ENCODE data around the gene GP5.

GP5 gene, protein sequence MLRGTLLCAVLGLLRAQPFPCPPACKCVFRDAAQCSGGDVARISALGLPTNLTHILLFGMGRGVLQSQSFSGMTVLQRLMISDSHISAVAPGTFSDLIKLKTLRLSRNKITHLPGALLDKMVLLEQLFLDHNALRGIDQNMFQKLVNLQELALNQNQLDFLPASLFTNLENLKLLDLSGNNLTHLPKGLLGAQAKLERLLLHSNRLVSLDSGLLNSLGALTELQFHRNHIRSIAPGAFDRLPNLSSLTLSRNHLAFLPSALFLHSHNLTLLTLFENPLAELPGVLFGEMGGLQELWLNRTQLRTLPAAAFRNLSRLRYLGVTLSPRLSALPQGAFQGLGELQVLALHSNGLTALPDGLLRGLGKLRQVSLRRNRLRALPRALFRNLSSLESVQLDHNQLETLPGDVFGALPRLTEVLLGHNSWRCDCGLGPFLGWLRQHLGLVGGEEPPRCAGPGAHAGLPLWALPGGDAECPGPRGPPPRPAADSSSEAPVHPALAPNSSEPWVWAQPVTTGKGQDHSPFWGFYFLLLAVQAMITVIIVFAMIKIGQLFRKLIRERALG

DNA sequence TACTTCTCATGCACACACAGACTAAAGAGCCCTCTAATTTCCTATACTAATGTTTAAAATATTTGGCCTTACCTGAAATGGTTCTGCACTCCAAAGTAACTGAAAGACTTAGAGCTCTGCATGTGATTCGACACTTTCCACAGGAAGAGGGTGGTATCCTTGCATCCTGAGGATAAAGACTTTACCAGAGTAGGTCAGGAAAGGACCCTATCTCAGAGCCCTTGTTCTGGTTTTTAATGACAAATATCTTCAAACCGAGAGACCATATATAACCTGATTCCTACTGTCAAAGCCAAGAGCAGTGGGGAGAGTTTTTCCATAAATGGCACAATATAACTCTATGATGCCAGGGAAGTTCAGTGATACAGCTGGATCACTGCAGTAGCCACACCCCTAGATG, at the start of gene GP5:
Gene GP5 (minus strand): TSS at position 101 of the 400 bp plus-strand sequence. CDS start 984 bp downstream, outside the sequence.
- no peak for DNase-seq

DNA sequence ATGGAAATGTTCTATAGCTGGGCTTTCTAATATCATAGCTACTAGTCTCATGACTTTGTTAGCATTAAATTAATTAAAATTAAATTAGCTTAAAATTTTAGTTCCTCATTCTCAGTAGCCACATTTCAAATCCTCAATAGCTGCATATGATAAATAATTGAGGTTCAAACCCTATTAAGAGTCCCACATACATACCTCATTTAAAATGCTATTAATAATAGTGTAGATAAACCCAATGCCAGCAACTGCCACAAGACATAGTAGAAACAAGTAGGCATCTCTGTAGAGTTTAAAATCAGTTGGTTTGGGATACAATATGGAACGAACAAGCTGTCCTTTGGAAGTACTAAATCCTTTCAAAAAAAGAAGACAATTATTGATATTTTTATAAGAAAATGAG, 48.6 kb upstream of the GP5 start:
- no peak for DNase-seq

DNA sequence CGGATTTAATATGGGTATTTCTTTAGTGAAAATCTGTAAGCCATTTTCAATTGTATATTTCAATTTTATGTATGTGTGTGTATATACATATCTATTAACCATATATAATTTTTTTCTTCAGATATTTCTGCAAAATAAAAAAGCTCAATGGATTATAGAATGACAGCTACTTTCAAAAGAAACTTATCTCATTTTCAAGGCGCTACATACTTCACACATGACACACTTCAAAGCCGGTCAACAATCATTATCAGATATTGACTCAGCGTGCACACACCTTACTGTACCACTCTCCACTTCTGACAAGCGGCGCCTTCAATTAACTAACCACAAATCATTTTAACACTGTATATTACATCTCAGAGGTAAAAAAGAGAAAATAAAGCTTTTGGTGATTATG, 48.1 kb upstream of the GP5 start:
- peak; percentile 40 for DNase-seq

DNA sequence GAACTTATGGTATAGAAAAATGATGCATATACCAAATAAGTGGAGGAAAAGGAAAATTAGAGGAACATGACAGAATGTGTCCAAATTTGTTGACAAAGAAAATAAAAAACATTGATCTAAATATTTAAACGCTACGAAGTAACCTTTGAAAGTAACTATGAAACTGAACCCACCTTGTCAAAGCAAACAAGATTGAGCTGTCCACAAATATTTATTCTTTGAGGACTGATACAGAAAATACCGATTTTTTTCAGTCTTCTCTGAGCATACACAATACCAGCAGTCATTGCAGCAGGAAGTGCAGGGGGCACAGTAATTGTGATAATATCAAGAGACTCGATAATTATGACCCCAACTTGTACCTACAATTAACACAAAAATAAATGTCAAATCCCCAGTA, 47.7 kb upstream of the GP5 start:
- no peak for DNase-seq

DNA sequence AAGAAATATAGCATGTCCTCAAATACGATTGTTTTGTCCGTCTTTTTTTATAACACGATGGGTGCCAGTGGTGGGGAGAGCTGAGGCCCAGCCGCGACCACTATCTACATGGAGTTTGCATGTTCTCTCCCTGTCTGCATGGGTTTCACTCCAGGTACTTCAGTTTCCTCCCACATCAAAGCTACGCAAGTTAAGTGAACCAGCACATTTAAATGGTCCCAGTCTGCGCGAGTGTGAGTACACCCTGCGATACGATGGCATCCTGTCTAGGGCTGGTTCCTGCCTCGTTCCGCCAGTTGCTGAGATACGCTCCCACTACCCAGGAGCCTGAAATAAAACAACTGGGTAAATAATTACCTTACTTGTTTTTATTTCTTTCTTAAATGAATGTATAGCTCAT, 47.1 kb upstream of the GP5 start:
- DNase-seq: peak; percentile 36

DNA sequence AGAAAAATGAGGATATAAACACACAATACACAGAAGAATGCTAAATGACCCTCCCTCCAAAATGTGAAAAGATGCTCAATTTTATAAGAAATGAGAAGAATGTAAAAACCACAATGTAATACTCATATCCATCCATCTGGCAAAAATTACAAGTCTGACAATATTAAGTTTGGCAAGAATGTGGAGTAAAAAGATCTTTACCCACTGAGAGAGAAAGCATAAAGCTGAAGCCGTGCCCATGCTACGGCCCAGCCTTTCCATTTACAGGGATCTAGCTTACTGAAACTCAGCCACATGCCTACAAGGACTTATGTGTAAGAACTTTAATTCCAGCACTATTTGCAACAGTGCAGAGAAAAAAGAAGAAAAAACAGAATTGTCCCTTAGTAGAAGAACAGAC, 44.8 kb upstream of the GP5 start:
- no peak for DNase-seq

DNA sequence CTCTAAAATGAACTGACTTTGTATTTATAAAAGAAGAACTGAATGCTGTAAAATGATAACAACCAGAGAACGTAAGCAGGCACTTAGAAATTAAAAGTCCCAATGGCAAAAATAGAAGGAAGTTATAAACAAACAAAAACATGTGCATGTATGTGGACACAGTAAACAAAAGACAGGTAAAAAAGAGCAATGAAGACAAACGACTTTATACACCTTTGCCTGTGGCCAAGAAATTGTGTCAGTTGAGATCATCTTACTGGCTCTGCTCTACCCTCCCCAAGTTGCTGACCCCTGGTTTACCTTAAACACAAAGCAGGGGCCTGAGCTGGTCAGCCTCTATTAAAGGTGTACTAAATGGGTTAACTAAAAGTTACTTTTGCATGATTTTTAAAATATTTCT, 41.7 kb upstream of the GP5 start:
- DNase-seq: no peak

DNA sequence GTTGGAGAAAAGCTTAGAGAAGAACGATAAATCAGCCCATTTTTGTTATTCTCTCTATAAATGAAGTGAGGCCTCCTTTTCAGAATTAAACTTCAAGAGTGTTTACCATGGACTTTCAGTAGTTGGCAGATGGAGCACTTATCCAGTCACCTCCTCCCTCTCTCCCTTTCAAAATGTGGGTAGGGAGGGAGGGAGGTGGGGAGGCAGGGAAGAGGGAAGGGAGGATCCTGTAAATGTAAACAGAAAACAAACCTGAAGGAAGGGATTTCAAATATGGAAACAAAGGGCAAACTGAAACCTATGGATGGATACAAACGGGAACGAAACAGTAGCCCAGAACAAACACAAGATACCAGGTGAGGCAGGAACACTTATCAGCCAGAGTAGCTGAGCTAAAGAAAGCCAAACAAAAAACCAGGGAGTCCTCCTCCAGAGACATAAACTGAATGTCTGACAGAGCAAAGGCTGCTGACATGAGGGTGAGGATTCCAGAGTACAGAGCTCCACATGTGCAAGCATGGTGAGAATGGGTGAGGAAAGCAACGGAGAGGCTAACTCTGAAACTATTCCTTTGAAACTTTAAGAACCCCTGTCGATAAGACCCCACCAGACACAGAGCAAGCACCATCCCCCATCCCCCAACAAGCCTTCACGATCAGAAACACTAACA, 41.0 kb upstream of the GP5 start:
- peak; percentile 96 for DNase-seq

DNA sequence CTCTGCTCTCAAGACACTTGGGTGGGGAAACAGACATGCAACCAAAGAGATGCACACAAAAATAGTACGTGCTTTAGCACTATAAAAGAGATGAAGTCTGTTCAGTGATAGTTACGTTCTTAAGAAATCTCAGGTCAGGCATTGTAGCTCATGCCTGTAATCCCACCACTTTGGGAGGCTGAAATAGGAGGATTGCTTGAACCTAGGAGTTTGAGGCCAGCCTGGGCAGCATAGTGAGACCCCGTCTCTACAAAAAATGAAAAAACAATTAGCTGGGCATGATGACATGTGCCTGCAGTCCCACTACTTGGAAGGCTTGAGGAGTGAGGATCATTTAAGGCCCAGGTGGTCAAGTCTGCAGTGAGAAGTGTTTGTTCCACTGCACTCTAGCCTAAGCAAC, 35.4 kb upstream of the GP5 start:
- DNase-seq: no peak

DNA sequence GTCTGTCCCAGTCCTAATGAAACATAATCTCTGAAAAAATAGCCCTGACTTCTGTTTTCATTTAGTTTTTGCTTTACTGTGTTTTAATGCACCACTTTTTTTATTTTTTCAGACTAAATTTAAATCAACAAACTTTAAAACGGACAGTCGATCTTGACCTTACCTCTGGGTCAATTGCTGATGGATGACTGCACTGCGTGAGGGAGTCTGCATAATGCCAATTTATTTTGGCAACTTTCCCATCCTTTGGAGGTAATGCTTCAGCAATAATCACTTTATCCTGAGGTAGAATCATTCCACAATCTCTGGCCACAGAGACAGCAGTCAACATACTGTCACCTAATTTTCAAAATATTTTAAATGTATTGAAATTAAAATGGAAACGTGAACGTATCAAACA, 32.5 kb upstream of the GP5 start:
- DNase-seq: peak; percentile 37

DNA sequence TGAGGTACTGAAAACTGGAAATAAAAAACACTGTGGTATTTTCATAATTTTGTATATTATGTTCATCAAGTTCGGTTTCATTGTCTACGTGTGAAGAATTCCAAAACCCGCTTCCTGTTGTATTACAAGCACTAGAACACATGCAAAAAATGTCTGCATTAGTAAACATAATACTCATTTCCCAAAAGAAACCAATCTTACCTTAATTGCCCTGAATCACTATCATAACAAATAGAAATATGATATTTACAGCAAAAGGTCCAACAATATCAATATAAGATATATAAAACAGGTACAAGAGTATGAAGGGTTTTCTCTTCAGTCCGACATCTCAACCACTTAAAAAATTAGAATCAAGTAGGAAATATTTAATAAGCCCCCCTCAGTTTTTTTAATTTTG, 26.3 kb upstream of the GP5 start:
- DNase-seq: no peak

DNA sequence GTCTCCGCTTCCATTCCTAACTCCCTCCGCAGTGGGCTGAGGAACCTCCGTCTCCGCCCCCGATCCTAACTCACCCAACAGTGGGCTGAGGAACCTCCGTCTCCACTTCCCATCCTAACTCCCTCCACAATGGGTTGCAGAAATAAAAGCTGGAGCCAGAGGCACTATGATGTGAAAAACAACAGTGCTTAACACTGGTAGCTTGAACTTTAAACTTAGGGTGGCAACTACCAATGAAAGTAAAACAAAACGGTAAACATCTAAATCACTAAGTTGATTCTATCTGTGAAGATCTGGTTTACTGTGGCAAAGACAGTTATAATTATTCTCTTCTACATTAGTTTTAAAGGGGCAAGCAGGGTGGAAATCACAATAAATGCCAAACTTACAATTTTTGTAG, 25.9 kb upstream of the GP5 start:
- DNase-seq: no peak

DNA sequence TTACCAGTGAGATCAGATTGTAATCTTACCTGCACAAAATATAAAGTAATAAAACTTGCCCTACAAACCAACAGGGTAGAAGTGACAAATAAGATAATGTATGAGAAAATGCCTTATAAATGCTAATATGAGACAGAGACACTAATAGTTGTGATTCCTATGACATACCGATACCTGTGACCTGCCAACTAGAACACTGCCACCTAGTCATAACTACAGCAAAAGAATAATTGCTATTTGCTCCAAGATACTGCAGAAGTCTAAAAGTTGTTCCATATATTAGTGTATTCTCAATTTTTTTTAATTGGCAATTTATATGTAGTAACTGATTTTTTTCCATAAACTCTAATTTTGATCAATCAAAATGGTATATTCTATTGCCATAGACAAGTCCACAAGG, 25.3 kb upstream of the GP5 start:
- DNase-seq: no peak

DNA sequence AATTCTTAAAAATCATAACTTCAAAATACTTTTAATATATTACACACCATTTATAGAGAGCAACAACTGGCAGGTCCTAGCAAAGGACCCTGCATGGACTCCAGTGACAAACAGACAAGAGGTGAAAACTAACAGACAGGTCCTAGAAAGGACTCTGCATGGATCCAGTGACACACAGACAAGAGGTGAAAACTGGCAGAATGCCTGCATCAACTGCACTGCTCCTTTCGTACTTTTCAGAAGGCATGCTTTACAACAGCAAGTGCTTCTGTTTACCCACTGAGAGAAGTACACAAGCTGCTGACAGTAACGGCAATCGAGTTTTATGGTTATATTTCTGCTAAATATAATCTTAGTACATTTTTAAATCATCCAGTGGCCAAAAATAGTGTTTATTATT, 24.3 kb upstream of the GP5 start:
- DNase-seq: peak; percentile 68

DNA sequence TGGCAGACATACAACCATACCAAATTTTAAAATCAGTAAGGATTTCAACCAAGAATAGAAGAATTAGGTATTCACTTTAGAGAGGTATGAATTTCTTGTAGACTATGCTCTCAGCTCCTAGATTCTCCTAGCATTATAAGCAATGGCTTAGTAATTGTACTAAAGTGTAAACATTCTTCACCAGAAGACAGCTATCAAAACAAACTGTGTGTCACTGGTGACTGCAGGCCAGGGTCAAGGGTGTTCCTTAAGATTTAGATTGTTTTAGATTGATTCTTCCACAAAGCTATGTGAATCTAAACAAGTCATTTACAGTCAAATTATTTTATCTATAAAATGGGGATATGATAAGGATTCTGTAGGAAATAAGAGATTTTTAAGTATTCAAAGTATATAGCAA, 23.1 kb upstream of the GP5 start:
- DNase-seq: no peak

DNA sequence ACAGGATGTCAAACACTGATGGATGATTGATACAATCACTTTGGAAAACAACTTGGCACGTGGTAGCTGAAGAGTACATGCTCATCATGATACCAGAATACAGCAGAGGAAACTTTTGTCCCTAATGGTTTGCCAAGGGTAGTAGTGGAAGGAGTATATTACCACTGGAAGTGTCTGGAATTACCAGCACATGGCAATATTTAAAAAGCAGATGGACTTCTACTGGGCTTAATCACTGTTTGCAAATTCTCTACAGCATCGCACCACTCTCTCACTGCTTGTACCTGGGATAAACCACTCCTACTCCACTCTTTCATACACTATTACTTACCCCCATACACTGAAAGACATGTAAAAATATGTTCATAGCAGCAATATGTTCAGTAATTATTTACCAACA, 19.6 kb upstream of the GP5 start:
- DNase-seq: no peak

DNA sequence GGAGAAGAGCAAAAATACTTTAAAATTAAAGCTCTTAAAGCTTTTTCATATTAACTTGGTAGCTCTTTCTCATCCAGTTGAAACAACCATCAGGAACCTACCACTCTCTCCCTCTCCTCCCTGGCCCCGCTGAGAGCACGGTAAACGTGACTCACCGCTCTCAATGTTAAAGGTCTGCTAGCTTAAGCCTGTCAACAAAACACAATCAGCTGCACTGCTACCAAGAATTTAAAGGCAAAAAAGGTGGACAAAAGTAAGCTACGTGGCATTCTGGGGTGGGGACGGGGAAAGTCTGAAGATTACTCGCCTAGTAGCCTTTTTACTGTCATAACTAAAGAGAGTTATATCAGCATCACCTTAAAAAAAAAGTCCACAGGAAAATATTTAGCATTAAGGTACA, 8.4 kb upstream of the GP5 start:
- no peak for DNase-seq

DNA sequence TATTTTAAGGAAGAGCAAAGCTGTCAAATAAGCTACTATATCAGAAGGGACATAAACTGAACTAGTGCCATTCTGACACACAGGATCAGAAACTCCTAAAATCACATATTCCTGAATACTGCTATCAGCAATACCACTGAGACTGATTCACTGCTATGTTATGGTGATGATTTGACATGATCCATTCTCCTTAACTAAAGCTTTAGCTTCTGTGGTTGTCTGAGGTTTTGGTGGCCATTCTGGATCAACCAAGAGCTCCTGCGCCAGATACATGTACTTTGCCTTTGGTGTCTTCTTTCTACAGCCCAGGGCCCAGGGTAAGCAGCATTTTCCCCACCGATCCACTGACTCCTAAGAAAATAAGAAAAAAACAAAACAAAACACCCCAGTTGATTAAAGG, 6.7 kb upstream of the GP5 start:
- DNase-seq: no peak

DNA sequence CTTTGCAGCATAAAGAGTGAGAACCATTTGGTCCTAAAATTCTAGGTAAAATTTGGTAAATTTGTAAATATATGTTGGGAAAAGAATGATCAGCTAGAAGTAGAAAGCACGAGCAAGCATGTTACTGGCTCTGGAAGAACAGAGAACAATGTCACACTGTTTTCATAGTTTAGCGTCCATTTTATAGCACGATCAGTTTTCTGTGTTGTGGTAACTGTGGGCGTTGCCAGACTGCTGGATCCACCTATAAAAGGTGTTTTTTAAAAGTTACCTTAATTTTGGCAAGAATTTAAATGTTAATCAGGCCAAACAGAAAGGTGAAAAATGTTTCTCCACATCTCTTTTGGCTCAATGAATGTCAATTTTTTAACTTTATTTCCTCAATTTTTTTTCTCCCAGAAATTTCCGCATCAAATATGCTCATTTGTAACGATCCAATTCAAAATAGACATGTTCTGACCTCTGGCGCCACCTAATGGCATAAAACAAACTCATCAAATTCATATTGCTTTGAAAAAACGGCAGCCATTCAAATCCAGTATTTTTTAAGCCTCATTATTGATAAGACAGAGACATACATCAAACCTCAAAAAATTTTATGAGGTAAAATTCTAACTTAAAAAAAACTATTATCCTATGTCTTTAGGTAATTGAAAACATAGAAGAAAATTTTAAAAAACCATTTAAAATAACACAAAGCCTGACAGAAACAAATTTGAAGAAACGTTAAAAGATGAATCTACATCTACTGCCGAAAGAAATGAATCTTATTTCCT, 5.5 kb upstream of the GP5 start:
- DNase-seq: peak; percentile 47

DNA sequence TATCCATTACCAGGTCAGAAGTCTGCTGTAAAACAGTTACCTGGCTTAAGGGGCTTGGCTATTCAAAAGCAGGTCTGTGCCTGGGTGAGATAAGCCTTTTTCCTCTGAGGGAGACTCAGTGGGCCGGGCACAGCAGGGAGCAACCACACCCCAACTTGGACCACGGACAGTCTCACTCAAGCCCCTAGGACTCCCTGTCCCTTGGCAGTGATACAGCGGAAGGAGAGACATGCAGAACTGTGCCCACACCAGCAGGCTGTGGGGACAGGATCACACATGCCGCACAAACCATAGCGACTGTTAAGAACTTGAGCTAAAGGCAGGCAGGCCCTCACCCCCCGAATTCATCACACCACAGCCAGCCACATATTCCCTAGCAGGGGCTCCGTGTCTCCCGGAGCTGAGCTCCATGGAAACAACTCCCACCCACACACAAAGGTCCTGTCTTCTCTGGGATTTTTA, 2.8 kb upstream of the GP5 start:
- no peak for DNase-seq

DNA sequence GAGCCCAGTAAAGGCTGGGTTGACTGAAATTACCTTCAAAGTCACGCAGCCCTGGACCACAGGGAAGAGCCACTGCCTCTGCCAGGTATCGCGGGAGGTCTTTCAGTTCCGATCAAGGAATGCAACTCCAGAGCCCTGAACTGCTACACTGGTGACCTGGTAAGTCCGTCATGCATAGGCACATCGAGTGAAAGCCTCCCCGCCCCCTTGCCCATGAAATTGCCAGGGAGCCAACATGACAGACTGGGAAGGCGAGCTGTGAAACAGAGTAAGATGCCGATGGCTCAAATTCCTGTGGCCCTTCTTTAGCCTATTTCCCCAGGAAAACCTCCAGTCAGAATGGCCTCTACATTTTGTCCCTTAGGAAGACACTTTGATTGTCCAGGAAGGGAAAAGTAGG, 2.3 kb upstream of the GP5 start:
- no peak for DNase-seq

DNA sequence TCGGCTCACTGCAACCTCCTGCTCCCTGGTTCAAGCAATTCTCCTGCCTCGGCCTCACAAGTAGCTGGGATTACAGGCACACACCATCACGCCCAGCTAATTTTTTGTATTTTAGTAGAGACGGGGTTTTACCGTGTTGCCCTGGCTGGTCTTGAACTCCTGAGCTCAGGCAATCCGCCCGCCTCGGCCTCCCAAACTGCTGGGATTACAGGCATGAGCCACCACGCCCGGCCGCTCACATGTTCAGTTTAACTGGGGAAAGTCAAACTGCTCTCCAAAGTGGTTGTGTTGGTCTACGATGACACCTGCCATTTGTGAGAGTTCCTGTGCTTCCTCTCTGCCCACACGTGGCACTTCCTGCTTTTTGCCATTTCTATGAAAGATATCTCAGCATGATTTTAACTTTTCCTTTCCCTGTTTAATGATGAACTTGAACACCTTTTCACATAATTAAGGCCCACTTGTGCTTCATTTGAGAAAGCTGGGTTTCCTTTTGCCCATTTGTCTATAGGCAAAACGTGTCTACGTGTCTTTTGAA, 877 bp upstream of the GP5 start:
- peak; percentile 3 for DNase-seq

DNA sequence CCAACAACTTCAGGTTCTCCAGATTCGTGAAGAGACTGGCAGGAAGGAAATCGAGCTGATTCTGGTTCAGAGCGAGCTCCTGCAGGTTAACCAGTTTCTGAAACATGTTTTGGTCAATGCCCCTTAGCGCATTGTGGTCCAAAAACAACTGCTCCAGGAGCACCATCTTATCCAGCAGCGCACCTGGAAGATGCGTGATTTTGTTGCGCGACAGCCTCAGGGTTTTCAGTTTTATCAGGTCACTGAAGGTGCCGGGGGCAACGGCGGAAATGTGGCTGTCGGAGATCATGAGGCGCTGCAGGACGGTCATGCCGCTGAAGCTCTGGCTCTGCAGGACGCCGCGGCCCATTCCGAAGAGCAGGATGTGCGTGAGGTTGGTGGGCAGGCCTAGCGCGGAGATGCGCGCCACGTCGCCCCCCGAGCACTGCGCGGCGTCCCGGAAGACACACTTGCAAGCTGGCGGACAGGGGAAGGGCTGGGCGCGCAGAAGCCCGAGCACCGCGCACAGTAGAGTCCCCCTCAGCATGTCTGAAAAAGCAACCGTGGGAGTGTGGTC, 1.2 kb downstream of the GP5 start:
- DNase-seq: no peak
